Fibroblast of skin of right biceps (primary cell): ENCODE measurements around the gene GHDC.
"Not testable (repeated sequence)": the region's sequence is repeated elsewhere in the genome, so short reads cannot be mapped to it uniquely, and the experiment has no call there.

Source experiments
- DNase-seq: peaks from one replicate; pipeline ENCODE4 v3.0.0-alpha.2; 2013

The GHDC gene

GRCh38 chr17:42193969-42194899 is at the start of gene GHDC:
GHDC (minus strand) TSS chr17:42194494; CDS start chr17:42193581, 913 bp downstream.
- peak; percentile 72 for DNase-seq

GRCh38 chr17:42243493-42243982 is 49.2 kb upstream of the GHDC start:
- DNase-seq, result no peak

GRCh38 chr17:42241871-42242270 is 47.6 kb upstream of the GHDC start:
- DNase-seq, result no peak

GRCh38 chr17:42240863-42241262 is 46.6 kb upstream of the GHDC start:
- DNase-seq, result not testable (repeated sequence)

- DNase-seq, result peak; percentile 22
These were observed 45.9 kb upstream of the GHDC start for GRCh38 chr17:42240201-42240600.

GRCh38 chr17:42239576-42239975 is 45.3 kb upstream of the GHDC start:
- DNase-seq, result not testable (repeated sequence)

- no peak for DNase-seq
These were observed 42.5 kb upstream of the GHDC start for GRCh38 chr17:42236760-42237159.

GRCh38 chr17:42233994-42234393 is 39.7 kb upstream of the GHDC start:
- no peak for DNase-seq

GRCh38 chr17:42233156-42233555 is 38.9 kb upstream of the GHDC start:
- peak; percentile 61 for DNase-seq

GRCh38 chr17:42230225-42230624 is 35.9 kb upstream of the GHDC start:
- no peak for DNase-seq

GRCh38 chr17:42227849-42228700 is 33.8 kb upstream of the GHDC start:
- no peak for DNase-seq

GRCh38 chr17:42225646-42226045 is 31.4 kb upstream of the GHDC start:
- no peak for DNase-seq

GRCh38 chr17:42224651-42225050 is 30.4 kb upstream of the GHDC start:
- DNase-seq, result no peak

GRCh38 chr17:42221886-42222745 is 27.8 kb upstream of the GHDC start:
- peak; percentile 46 for DNase-seq

GRCh38 chr17:42219280-42219679 is 25.0 kb upstream of the GHDC start:
- not testable (repeated sequence) for DNase-seq

GRCh38 chr17:42214156-42214555 is 19.9 kb upstream of the GHDC start:
- no peak for DNase-seq

- DNase-seq, result no peak
These were observed 18.1 kb upstream of the GHDC start for GRCh38 chr17:42212382-42212781.

- not testable (repeated sequence) for DNase-seq
These were observed 17.6 kb upstream of the GHDC start for GRCh38 chr17:42211921-42212341.

GRCh38 chr17:42210046-42210445 is 15.8 kb upstream of the GHDC start:
- DNase-seq, result no peak

- not testable (repeated sequence) for DNase-seq
These were observed 11.9 kb upstream of the GHDC start for GRCh38 chr17:42206153-42206612.

GRCh38 chr17:42203354-42203753 is 9.1 kb upstream of the GHDC start:
- DNase-seq, result no peak

GRCh38 chr17:42202696-42203095 is 8.4 kb upstream of the GHDC start:
- DNase-seq, result no peak
